UCSD-AML1 (cell line): Measurements from ENCODE around the gene PLEKHA4.
"Not testable (repeated sequence)": the region's sequence is repeated elsewhere in the genome, so short reads cannot be mapped to it uniquely, and the experiment has no call there.

Experiments
- DNase-seq: peaks from one replicate; lab custom pipeline; 2025; ENCODE audit not compliant: unreplicated experiment; lab: John Stamatoyannopoulos, UW

The PLEKHA4 gene

DNA sequence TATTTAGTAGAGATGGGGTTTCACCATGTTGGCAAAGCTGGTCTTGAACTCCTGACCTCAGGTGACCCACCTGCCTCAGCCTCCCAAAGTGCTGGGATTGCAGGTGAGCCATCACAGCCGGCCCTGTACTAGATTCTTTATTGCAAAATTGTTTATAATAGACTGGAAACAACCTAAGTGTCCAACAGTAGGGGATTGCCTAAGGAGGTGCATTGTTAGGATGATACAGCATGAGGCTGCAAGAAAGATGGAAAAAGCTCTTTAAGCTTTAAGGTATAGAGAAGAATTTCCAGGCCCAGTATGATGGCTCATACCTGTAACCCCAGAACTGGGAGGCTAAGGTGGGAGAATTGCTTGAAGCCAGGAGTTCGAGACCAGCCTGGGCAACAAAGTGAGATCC is 65.8 kb downstream of the PLEKHA4 start:
- DNase-seq: no peak

DNA sequence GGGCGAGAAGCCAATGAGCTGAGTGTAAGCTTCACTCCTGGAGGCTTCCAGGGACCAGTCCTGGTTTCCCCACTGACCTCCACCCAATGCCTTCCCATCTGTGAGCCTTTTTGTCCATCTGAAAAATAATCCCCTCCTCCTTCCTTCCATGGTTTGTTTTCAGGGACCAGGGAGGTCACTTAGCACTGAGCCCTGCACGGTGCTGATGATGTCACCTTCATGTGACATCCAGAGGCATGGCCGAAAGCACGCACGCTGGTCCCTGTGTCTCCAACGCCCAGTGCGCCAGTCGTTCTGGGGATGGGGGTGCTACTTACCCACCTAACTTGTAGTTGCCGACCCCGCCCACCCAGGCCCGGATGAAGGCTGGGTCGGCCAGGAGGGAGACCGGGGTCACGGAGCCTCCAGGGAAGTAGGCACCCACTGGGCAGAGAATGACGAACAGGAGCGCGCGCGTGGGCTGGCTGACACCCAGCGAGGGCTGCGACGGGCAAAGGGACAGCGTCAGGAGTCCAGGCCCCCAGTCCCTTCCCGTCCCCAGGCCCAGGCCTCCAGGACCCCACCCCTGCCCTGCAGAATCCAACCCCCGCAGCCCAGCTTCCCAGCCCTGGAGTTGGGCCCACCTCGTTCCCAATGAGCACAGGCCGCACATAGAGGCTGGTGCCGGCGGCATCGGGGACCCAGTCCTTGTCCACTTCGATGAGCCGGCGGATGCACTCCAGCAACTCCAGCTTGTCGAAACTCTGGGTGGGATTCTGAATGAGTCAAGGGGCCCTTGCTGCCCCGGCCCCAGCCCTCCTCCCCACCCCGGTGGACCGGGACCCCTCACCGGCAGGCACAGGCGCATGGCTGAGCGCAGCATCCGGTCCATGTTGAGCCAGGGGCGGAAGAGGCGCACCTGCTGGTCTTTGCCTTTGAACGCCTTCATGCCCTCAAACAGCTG is 68.8 kb downstream of the PLEKHA4 start:
- no peak for DNase-seq

DNA sequence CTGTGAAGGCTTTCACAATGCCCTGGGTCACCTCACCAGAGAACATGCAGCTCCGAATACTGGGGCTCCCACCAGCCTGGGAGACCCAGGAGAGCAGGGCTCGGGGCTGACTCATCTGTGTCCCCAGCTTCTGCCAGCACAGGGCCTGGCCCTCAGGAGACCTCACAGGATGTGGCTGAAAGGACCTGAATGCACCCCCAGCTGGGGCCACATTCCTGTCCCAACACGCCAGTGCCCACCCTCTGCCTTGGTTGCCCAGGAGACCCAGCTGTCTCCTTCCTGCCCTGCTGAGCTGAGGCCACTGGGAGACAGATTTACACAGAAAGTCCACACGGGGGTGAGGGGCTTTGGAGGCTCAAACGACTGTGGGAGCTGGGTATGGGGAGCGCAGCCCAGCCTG is 69.5 kb downstream of the PLEKHA4 start:
- peak; percentile 32 for DNase-seq

DNA sequence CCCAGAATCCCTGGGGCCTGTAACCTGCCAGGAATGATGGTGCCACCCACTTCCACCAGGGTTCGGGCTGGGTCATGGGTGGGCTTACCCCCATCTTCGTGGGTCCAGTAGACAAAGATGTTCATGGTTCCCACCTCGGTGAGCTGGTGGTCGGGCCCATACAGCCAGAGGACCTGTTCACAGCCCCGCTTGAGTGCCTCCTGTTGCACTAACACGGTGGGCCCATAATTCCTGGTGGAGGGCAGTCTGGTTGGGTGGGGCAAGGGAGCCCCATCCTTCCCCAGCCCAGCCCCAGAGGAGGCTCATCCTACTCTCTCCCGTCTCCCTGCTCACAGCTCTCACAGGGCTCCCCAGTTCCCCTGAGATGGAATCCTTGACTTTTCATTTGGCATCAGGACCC is 71.3 kb downstream of the PLEKHA4 start:
- DNase-seq: no peak

DNA sequence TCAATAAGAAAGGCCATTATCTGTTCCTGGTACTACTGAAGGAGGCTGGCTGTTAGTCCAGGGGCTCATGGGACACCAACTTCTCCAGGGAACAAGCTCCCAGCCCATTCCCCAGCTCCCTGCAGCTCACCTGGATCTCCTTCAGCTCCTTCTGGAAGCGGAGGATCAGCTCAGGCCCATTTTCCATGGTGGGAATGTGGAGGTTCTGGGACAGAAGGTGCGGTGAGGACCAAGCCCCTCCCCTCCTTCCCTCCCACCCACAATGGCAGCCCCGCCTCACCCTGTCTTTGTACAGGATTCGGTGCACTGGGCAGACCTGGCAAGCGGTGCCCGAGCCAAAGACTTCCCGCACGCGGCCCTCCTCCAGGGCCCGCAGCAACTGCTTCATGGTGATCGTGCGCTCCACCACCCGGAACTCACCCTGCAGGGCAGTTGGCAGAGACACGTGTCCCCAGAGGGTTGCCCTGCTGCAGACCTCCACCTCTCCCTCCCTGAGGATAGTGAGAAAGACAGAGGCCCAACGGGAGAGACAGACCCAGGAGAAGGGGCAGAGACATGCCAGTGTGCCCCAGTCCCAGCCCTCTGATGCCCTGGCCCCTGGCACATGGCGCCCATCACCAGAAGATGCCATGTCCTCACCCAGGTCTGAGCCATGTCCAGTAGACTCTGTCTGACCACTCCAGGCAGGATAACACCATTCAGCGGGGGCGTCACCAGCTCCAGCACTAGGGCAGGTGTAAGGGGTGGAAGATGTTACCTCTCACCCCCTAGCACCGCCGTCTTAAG is 71.9 kb downstream of the PLEKHA4 start:
- no peak for DNase-seq

DNA sequence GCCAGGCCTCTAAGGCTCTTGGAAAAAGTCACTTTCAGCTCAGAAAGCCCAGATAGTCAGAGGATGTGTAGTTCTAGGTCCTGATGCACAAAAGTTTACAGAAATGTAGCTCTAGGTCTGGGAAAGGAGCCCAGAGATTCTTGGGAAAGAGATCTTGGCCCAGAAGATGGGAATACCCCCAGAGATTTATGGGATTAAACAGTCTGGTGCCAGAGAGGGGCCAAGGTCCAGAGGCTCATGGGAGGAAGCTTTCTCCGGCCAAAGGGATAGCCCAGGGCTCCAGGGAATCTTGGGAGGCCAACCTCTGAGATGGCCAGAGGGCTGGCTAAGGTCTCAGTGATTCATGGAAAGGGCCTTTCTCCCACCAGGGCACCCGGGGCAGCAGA is 72.7 kb downstream of the PLEKHA4 start:
- DNase-seq: no peak

DNA sequence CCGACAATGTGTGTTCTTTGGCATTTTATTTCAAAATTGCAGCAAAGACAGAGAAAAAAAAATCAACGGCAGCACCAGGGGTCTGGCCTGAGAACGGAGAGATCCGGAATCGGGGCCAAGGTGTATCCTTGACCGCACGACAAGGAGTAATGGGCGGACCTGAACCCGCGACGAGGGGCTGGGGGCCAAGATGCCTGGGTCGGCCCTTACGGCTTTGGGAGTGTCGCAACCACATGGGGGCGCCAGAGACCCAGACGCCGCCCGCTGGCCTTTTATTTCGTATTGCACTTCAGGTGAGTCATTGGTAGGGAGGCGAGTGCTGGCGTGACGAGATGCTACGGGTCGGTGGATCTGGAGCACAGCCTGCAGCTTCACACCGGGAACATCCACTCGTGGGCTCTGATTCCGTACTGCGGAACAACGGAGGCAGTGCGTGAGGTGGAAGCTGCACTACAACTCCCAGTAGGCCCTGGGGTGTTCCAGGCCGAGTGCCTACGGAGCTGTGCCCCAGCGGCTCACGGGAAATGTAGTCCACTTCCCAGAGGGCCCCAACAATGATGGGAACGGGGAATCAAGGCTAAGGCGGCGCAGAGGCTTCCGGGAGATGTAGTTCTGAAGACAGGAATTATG is 73.2 kb downstream of the PLEKHA4 start:
- peak; percentile 89 for DNase-seq

DNA sequence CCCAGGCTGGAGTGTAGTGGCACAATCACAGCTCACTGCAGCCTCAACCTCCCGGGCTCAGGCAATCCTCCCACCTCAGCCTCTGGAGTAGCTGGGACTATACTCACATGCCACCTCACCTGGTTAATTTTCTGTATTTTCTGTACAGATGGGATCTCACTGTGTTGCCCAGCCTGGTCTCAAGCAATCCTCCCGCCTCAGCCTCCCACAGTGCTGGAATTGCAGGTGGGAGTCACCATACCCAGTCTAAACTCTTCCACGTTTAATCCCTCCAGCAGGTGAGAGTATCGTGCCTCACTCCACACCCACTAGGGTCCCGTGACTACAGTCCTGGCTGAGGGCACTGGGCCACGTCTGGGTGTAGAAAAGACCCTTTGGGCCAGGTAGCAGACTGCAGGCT is 74.1 kb downstream of the PLEKHA4 start:
- no peak for DNase-seq

DNA sequence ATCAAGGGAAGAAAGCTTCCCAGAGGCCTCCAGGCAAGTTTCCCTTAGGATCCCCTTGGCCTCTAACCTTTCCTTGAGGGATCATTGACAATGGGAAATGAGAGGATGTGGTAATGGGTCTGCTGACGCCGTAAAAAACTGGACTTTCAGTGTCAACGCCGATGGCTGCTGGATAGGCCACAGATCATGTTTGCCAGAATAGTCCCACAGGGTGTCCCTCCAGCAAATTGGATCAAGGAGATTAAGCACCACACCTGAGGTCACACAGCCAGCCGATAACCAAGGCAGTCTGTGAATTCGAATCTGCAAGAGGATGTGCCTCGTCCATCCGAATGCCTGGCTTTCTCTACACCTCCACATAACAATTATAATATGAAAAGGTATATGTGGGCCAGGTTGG is 75.1 kb downstream of the PLEKHA4 start:
- no peak for DNase-seq

DNA sequence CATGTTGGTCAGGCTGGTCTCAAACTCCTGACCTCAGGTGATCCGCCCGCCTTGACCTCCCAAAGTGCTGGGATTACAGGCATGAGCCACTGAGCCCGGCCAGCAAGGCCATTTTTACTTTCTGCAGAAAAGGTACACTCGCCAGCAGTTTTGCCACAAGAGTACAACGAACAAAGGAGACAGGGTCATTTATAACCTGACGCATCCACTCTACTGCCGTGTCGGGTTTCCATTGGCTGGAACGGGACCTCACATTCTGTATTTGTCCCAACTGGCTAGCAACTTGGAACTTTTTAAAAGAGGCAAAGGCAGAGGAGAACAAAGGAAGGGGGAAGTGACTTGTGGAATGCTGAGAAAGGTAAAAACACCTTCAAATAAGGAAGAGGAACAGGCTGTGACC is 81.1 kb downstream of the PLEKHA4 start:
- not testable (repeated sequence) for DNase-seq
